Activated CD8-positive, alpha-beta memory T cell treated with anti-CD3 and anti-CD28 coated beads, Interleukin-2, amount 50 U/mL, for 4 hours (primary cell): ENCODE measurements around the gene PPM1A.

Experiments
- DNase-seq: peaks from one replicate; pipeline ENCODE4 v3.0.0-alpha.2; 2020

Gene PPM1A

DNA sequence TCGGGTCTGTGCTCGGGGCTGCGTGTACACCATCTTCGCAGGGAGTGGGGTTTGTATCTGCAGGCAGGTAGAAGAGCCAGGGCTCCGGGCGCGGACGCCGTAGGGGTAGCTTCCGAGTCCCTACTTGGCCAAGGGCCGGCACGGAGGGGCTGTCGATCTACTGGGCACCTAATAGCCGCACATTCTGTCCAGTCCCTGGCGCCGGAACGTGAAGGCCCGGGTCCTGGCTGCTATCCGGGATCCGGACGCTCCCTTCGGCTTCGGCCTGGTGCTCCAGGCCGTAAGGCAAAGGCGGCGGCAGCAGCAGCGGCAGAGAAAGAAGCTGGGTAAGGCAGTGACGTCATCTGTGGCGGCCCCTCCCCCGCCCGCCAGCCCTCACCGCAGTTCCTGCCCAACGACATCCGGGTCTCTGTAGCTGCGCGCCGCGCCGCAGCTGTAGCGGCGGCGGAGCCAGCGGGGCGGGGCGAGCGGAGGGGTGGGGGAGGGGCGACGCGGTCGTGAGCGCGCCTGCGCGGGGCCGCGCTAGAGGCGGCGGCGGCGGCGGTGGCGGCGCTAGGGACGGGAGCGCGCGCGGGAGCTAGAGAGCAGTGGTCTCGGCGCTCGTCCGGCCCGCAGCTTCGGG is at the start of gene PPM1A:
TSS of gene PPM1A (plus strand) at position 525 of the 622 bp plus-strand sequence. CDS start 33,483 bp downstream, outside the sequence.
- DNase-seq: peak; percentile 97

GRCh38 chr14:60199321-60199720 is 49.7 kb upstream of the PPM1A start:
- DNase-seq: no peak

DNA sequence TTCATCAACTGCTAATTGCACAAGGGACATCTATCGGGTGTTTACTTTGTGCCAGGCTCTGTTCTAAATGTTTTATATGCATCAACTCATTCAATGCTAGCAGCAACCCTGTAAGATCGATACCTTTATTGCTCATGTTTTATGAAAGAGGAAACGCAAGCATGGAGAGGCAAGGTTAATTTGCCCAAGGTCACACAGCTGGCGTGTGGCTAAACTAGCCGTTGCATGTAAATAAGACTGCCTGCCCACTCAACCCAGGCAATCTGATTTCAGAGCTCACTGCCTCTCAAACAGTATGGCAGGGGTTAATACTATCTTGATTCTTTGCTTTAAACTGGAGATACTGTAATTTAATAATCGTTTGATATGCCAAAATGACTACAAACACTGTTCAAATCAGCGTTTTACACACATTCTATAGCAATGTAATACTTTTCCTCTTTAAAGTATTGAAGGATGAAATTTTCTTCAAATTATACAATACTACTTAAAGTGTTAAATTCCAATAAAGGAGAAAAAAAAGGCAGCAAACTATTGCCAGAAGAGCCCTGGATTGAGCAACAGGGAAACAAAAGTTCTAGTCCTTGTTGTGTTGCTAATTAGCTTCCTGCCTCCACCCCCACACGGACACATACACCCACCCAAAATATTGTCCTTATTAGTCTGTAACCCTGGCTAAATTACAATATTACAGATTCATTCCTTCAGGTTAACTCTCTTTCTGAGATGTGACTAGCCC is 44.7 kb upstream of the PPM1A start:
- DNase-seq: no peak

DNA sequence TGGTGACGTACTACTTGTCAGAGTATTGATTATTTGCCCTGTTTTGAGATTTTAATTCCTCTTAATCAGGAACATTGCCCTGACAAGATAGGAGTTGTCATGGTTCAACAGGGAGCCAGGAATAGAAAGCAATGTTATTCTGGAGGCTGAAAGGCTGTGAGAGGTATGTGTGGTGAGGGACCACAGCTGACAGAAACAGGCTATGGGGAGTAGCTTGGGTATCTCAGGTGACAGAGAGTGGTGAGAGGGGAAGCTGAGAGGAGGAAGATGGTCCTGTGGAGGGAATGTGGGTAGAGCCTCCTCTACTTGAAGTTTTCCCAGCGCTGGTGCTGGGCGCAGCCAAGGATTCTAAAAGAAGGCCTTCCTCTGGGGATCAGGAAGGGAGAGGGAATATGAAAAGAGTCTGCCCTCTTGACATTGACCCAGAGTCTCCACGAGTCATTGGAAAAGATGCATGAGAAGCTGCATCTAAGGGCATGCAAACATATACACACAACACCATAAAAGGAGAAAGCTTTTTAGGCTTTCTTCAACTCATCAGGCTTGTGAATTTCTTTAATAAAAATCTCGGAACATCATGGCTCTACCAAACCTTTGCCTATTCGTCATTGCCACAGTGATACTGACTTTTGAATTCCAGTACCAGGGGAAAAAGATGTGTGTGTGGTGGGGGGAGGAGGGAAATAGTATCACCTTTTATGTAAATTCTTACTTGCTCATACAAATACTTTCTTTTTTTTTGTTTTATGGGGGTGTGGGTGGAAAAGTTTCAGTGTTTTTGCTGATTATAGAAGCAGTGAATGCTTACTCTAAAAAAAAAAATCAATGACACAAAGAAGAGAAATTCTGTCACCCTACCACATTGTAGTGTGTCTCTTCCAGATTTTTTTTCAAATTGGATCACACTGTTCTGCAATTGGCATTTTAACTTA is 43.9 kb upstream of the PPM1A start:
- no peak for DNase-seq

- DNase-seq: no peak
Measured at GRCh38 chr14:60206249-60206670, 42.8 kb upstream of the PPM1A start.

DNA sequence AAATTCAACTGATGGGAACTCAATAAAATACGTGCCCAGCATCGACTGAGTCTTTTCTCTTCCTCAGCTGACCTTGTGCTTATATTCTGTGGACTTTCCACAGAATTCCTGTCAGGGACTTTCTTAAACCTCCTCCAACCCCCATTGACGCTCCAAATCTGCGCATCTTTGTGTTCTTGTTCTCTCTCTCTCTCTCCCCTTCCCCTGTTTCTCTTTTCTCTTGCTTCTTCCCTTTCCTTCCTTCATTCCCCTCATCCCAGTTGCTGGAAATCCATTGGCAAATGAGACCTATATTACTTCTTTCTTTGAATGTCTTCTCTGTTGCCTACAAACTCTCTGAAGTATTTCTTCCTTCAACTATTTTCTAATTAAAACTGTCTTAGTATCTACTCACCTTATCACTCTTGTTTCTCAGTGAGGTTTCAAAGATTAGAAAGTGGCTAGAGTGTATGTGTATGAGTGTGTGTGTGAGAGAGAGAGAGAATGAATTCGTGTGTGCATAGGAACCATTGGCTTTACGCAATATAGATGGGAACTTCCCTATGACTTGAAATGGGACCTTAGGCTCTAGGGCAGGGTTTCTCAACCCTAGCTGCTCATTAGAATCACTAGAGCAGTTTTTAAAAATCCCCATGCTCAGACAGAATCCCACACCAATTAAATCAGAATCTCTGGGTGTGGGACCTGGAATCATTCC is 42.0 kb upstream of the PPM1A start:
- DNase-seq: no peak

- no peak for DNase-seq
Measured at GRCh38 chr14:60210703-60211102, 38.3 kb upstream of the PPM1A start.

DNA sequence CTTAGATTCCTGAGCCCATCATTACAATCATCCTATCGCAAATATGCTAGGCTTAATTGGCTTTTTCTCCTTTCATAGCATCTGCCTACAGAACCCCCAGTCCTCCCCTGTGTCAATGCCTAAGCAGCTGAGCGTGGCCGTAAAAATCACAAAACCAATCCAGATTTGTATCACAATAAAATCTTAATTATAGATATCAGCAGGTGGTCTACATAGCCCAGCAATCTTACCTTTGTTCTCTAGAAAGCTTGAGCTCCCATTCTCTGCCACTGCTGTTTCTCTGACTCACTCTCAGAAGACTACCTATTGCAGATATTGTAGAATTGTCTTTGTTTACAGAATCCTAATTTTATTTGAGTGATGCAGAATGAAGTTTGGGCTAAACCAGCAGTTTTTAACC is 37.9 kb upstream of the PPM1A start:
- no peak for DNase-seq

DNA sequence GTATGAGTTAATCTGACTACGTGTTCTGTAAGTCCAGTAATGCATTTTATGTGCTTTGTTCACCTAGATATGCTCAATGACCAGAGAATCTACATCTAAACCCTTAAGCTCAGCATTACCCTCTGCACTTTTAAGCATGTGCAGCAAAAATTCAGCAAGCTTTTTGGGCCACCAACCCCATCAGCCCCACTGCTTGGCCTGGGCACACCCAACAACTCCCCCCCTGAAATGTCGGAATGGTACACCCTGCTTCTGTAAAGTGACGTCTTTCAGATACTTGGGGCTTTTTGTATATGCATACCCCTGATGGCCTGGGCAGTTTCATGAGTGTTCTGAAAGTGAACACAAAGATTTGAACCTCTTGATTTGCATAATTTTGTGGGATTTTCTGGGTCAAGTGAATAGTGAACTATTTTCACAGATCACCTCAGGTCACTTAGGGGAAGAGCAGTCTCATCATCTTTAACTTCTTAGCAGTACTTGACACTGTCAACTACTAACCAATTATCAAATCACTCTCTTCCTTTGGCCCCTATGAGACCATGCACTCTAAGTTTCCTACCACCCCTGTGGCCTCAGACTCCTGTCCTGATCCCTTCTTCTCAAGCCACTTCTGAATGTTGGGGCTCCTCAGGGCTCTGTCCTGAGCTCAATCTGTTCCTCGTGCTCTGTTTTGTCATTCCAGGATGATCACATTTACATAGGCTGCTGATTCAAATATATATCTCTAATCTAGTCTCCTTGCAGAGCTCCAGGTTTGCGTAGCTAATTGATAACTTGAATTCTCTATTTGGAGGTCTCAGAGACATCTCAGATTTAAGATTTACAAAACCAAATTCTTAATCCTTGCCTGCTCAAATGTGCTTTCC is 36.3 kb upstream of the PPM1A start:
- DNase-seq: no peak

DNA sequence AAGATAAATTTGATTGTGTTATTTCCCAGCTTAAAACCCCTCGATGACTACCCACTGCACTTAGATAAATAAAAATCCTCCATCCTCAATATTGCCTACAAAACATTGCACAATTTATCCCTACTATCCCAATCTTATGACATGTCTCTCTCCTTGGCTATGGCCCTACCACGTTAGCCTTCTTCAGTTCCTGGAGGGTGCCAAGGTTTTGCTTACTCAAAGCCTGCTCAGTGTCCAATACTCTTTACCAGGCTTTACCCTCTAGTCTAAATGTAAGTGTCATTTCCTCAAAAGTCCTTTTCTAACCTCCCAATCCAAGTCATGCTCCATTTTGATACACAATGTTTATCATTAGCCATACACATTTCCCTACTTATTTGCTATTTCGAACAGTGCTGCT is 35.0 kb upstream of the PPM1A start:
- no peak for DNase-seq

GRCh38 chr14:60214415-60215126 is 34.5 kb upstream of the PPM1A start:
- no peak for DNase-seq

DNA sequence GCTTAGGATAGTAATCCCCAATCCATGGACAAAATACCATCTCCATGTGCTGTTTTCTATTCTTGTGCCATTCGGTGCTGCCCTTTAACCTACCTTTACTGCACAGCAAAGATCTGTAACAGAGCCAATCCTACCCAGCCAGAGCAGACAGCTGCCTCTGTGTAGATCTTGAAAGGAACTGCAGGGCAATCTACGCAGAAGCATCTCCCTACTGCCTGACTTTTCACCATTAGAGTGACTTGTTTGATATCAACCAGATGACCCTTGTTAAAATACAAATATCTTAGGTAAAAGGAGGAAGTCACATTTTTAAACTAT is 33.9 kb upstream of the PPM1A start:
- DNase-seq: no peak

DNA sequence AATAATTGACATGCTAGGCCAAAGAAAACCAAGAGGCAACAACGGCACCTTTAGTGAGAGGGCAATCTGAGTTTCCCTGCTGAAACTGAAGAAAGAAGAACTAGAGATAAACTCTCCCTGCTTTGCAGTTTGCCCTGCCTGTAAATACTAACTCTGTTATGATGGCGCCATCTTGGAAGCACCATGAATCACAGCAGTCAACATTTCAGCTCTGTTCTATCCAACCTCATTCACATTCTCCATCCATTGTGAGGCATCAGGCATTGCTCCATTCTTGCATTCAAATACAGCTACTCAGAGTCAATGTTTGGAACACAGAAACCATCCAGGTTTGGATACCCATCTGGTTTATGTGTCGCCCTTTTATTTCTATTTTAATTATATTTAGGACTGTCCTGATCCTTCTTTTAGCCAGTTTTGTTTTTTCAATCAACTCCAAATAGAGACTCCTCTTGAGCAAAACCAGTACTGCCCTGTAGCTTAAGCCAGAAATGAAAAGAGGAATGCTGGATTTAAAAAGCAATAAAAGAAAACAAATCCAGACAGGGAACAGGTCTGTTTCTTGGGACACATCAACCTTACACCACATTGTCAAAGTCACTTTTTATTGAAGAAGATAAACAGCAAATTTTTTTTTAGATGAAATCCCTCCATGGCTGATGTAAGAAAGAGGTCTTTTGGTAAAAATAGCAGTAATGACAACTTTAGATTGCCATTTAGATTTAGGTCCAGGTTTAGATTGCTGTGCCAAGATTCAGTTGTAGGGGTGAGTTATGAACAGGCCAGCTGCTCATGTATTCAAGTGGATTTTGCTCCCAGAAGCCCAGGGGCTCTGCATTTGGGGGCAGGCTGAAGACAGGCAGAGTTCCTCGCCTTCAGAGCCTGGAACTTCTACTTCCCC is 33.3 kb upstream of the PPM1A start:
- DNase-seq: no peak

DNA sequence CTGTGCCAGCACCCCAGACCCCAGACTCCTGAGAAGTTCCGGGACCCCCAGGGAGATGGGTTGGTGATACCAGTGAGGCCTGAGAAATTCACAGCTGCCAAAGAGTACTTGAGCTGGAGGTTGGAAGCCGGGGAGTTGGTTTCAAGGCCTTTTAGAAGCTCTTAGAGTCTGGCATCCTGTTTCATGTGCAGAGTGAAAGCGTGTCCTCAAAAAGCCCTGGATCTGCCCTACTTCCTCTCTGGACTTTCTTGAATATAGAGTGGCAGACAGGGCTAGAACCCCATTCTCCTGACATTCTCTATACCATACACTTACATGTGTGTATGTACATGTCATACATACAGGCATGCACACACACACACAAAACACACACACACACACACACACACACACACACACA is 31.3 kb upstream of the PPM1A start:
- DNase-seq: no peak

DNA sequence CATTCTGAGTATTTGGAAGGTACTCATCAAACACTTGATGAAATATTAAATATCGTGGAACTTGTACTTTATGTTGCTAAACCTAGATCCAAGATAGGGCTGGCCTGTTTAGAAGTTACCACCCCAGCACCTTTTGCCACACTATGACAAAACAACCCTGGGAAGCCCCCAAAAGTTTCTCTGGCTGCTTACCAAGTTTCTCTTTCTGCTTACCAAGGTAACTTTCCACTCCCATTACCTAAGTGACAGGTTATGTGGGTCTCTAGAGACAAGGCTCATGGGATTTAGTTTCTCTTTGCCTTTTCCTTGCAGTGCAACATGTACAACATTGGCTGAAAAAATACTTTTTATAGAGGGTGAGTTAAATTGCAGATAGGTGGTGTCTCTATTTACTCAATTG is 28.9 kb upstream of the PPM1A start:
- no peak for DNase-seq

GRCh38 chr14:60220917-60221316 is 28.1 kb upstream of the PPM1A start:
- no peak for DNase-seq

- no peak for DNase-seq
Measured at GRCh38 chr14:60221457-60221856, 27.6 kb upstream of the PPM1A start.

DNA sequence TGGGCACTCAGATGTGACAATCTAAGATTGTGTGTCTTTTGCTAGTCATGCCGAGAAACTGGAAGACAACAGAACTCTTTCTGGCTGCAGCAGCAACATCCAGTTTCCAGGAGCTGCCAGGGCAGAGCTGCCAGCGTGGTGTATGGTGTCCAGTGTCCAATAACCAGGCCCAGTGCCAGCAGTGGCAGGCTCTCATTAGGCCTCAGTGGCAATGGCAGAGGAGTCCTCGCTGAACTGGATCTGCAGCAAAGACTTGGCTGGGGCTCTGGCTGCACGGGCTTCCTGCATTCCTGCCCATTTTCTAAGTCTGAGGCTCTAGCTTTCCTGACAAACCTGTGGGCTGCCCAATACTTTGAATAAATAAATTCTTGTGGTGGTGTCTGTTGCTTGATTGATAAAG is 26.2 kb upstream of the PPM1A start:
- no peak for DNase-seq

GRCh38 chr14:60225265-60225664 is 23.8 kb upstream of the PPM1A start:
- no peak for DNase-seq

GRCh38 chr14:60226298-60226697 is 22.7 kb upstream of the PPM1A start:
- DNase-seq: no peak
